SK-N-SH (cell line): Measurements from ENCODE around the gene IGSF1.

Experiments used
- CHD2 ChIP-seq: fragments of 150-350 bp; IDR thresholded peaks from 2 replicates; pipeline ENCODE4 v1.6.1; 2018; ENCODE audit warnings: low read length; ENCODE audit not compliant: partially characterized antibody
- EP300 ChIP-seq, 2 experiments: IDR thresholded peaks; 2 replicates each; pipeline versions ENCODE4 v1.4.0 to v1.6.1; 2012; ENCODE audit warnings: borderline replicate concordance in 1 of 2, low read depth in 1 of 2, low read length in 1 of 2
- EZH2phosphoT487 ChIP-seq: fragments of 200-600 bp; sonication (generic); IDR thresholded peaks from 2 replicates; pipeline ENCODE4 v1.6.1; 2017; ENCODE audit warnings: low read depth, mixed run types, mild to moderate bottlenecking, antibody characterized with exemption, moderate library complexity, borderline replicate concordance
- MXI1 ChIP-seq: IDR thresholded peaks from 2 replicates; pipeline ENCODE4 v1.6.1; 2012; ENCODE audit warnings: mild to moderate bottlenecking, low read depth, low read length, improper control_type of control experiment
- RAD21 ChIP-seq: IDR thresholded peaks from 2 replicates; pipeline ENCODE4 v1.6.1; 2012; ENCODE audit warnings: mild to moderate bottlenecking, low read length
- SIN3A ChIP-seq: IDR thresholded peaks from 2 replicates; pipeline ENCODE4 v1.6.1; 2012; ENCODE audit warnings: low read depth, mild to moderate bottlenecking, low read length, moderate library complexity, borderline replicate concordance
- YY1 ChIP-seq: IDR thresholded peaks from 2 replicates; pipeline ENCODE4 v1.4.0; 2012; ENCODE audit warnings: low read depth, mild to moderate bottlenecking
- TF ChIP-seq, protein P1 (sequence below): fragments of 200-600 bp; sonication (generic); IDR thresholded peaks from 2 replicates; pipeline ENCODE4 v1.6.1; 2017; ENCODE audit warnings: antibody characterized with exemption, mild to moderate bottlenecking, moderate library complexity
- TF ChIP-seq, protein P2 (sequence below): IDR thresholded peaks from 2 replicates; pipeline ENCODE4 v1.4.0; 2012; ENCODE audit warnings: low read depth, borderline replicate concordance
- TF ChIP-seq, protein P3 (sequence below): IDR thresholded peaks from 2 replicates; pipeline ENCODE4 v1.4.0; 2012; ENCODE audit warnings: low read depth, borderline replicate concordance

DNA sequence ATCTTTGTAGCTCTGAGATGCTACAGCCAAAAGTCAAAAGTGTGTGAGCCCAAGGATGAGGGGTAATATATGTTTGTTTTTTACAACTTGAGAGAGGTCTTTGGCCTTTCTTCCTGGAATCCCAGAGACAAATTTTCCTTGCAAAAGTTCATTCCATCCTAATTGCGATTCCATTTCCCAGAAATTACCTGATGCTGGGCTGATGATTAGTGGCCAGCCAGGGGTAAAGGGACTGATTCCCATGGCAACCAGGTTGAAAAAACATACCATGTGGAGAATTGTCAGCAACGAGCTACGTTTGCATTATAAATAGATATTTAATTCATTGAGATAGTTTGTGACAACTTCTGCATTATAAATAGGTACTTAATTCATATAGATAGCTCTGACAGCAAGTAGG is 17.8 kb downstream of the IGSF1 start:
- TF ChIP-seq, protein P1, sequence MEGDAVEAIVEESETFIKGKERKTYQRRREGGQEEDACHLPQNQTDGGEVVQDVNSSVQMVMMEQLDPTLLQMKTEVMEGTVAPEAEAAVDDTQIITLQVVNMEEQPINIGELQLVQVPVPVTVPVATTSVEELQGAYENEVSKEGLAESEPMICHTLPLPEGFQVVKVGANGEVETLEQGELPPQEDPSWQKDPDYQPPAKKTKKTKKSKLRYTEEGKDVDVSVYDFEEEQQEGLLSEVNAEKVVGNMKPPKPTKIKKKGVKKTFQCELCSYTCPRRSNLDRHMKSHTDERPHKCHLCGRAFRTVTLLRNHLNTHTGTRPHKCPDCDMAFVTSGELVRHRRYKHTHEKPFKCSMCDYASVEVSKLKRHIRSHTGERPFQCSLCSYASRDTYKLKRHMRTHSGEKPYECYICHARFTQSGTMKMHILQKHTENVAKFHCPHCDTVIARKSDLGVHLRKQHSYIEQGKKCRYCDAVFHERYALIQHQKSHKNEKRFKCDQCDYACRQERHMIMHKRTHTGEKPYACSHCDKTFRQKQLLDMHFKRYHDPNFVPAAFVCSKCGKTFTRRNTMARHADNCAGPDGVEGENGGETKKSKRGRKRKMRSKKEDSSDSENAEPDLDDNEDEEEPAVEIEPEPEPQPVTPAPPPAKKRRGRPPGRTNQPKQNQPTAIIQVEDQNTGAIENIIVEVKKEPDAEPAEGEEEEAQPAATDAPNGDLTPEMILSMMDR = no peak
- no peak for TF ChIP-seq EP300 (IDR thresholded peaks at IDR 0.05; ENCODE audit: borderline replicate concordance in 1 of 2, low read depth in 1 of 2, low read length in 1 of 2)
- no peak for TF ChIP-seq SIN3A
- TF ChIP-seq EZH2phosphoT487 = no peak
- no peak for TF ChIP-seq YY1
- TF ChIP-seq, protein P2, sequence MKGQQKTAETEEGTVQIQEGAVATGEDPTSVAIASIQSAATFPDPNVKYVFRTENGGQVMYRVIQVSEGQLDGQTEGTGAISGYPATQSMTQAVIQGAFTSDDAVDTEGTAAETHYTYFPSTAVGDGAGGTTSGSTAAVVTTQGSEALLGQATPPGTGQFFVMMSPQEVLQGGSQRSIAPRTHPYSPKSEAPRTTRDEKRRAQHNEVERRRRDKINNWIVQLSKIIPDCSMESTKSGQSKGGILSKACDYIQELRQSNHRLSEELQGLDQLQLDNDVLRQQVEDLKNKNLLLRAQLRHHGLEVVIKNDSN = no peak
- no peak for TF ChIP-seq RAD21
- TF ChIP-seq, protein P3, sequence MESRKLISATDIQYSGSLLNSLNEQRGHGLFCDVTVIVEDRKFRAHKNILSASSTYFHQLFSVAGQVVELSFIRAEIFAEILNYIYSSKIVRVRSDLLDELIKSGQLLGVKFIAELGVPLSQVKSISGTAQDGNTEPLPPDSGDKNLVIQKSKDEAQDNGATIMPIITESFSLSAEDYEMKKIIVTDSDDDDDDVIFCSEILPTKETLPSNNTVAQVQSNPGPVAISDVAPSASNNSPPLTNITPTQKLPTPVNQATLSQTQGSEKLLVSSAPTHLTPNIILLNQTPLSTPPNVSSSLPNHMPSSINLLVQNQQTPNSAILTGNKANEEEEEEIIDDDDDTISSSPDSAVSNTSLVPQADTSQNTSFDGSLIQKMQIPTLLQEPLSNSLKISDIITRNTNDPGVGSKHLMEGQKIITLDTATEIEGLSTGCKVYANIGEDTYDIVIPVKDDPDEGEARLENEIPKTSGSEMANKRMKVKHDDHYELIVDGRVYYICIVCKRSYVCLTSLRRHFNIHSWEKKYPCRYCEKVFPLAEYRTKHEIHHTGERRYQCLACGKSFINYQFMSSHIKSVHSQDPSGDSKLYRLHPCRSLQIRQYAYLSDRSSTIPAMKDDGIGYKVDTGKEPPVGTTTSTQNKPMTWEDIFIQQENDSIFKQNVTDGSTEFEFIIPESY = no peak
- no peak for TF ChIP-seq MXI1
- no peak for TF ChIP-seq CHD2
